ENCODE results near the gene RLN3.
"Not testable (repeated sequence)": the region's sequence is repeated elsewhere in the genome, so short reads cannot be mapped to it uniquely, and the experiment has no call there.

RLN3 gene

GRCh38 chr19:14021474-14021873, 6.5 kb upstream of the RLN3 start:
- no peak for DNase-seq (ENCODE audit: low spot score)

DNA sequence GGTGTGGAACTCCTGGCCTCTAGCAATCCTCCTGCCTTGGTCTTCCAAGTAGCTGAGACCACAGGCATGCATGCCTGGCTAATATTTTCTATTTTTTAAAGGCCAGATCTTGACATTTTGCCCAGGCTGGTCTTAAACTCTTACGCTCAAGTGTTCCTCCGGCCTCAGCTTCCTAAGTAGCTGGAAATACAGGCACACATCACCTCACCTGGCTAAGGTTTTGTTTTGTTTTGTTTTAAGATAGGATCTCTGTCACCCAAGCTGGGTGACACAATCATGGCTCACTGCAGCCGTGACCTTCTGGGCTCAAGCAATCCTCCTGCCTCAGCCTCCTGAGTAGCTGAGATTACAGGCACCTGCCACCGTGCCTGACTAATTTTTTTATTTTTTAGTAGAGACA, 5.5 kb upstream of the RLN3 start:
- no peak for DNase-seq (ENCODE audit: low spot score)

- DNase-seq (ENCODE audit: low spot score) = peak; percentile 38
Measured at GRCh38 chr19:14023404-14024235, 4.3 kb upstream of the RLN3 start.

DNA sequence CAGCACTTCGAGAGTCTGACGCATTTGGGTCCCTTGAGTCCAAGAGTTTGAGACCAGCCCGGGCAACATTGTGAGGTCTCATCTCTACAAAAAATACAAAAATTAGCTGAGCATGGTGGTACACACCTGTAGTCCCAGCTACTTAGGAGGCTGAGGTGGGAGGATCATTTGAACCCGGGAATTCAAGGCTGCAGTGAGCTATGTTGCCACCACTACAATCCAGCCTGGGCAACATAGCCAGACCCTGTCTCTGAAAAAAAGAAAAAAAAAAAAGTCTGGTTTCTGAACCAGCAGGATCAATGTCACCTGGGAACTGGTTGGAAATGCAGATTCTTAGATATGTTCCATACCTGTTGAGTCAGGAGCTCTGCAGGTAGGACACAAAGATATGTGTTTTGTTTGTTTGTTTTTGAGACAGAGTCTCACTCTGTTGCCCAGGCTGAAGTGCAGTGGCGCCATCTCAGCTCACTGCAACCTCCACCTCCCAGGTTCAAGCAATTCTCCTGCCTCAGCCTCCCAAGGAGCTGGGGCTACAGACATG, 1.2 kb upstream of the RLN3 start:
- not testable (repeated sequence) for DNase-seq (ENCODE audit: low spot score)

DNA sequence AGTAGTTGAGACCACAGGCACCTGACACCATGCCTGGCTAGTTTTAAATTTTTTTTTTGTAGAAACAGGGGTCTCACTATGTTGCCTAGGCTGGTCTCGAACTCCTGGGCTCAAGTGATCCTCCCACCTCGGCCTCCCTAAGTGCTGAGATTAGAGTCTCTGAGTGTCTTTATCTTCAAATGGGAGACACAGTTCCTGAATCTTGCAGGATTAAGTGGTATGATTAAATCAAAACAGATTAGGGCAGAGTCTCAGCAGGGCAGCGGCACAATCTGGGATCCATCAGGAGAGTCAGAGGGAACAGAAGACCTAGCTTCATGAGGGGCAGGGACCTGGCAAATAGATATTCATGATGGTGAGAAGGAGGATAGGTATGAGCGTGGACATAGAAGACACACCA, 953 bp downstream of the RLN3 start:
- no peak for DNase-seq (ENCODE audit: low spot score)

DNA sequence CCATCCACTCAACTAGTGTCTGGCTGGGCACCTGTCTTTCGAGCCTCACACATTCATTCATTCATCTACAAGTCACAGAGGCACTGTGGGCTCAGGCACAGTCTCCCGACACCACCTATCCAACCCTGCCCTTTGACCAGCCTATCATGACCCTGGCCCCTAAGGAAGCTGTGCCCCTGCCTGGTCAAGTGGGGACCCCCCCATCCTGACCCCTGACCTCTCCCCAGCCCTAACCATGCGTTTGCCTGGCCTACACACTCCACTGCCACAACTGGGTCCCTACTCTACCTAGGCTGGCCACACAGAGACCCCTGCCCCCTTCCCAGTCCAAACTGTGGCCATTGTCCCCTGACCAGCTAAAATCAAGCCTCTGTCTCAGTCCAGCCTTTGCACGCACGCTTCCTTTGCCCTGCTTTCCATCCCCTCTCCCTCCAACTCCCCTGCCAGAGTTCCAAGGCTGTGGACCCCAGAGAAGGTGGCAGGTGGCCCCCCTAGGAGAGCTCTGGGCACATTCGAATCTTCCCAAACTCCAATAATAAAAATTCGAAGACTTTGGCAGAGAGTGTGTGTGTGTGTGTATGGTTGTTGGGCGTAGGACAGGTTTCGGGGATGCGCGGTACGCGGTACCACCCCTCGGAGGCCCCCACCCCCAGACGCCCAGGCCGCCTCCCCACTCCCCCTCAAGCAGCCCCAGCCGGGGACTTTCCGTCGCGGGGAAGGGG, 3.2 kb downstream of the RLN3 start:
- DNase-seq (ENCODE audit: low spot score) = no peak

- peak; percentile 11 for DNase-seq (ENCODE audit: low spot score)
Measured at GRCh38 chr19:14031719-14032480, 4.0 kb downstream of the RLN3 start, which contains the start of gene IL27RA. Gene IL27RA, plus strand, starts transcription at chr19:14031762. Its CDS starts 111 bp downstream, at chr19:14031873.

DNA sequence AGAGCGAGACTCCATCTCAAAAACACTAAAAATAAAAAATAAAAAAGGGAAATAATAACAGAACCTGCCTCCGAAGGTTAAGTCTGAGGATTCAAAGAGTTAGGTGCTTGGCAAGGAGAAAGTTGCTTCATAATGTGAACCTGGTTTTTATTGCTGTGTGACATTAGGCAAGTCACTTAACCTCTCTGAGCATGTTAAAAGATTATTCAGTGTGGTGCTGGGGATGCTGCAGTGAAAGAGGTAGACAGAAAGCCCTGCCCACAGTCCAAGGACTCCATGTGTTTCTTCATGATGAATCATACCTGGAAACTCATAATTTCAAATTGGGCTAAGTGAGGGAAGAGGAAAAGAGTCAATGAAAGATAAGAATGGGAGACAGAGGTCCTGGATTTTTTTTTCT, 6.0 kb downstream of the RLN3 start:
- DNase-seq (ENCODE audit: low spot score) = no peak

DNA sequence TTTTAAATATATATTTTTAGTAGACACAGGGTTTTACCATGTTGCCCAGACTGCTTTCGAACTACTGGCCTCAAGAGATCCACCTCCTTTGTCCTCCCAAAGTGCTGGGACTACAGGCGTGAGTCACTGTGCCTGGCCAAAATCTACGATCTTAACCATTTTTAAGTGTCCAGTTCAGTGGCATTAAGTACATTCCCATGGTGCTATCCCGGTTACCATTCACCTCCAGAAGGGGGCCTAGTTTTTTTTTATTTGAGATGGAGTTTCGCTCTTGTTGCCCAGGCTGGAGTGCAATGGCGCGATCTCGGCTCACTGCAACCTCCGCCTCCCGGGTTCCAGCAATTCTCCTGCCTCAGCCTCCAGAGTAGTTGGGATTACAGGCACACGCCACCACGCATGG, 7.2 kb downstream of the RLN3 start:
- not testable (repeated sequence) for DNase-seq (ENCODE audit: low spot score)

GRCh38 chr19:14035706-14036105, 7.8 kb downstream of the RLN3 start:
- no peak for DNase-seq (ENCODE audit: low spot score)

- no peak for DNase-seq (ENCODE audit: low spot score)
Measured at GRCh38 chr19:14039181-14039580, 11.2 kb downstream of the RLN3 start.

- peak; percentile 78 for DNase-seq (ENCODE audit: low spot score)
Measured at GRCh38 chr19:14042659-14043608, 15.0 kb downstream of the RLN3 start.

- DNase-seq (ENCODE audit: low spot score) = not testable (repeated sequence)
Measured at GRCh38 chr19:14047866-14048265, 19.9 kb downstream of the RLN3 start.

GRCh38 chr19:14048443-14049153, 20.6 kb downstream of the RLN3 start:
- DNase-seq (ENCODE audit: low spot score) = peak; percentile 69

DNA sequence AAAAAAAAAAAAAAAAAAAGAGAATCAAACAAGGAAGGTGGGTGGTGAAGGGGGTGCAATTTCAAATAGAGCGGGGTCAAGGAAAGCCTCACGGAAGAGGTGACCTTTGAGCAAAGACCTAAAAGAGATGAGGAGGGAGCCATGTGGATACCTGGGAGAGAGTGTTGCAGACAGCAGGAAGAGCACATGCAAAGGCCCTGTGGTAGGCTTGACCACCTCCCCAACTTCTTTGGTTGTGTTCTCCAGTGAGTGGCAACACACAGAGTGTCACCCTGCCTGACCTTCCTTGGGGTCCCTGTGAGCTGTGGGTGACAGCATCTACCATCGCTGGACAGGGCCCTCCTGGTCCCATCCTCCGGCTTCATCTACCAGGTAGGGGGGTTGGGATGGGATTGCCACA, 22.6 kb downstream of the RLN3 start:
- DNase-seq (ENCODE audit: low spot score) = no peak

- DNase-seq (ENCODE audit: low spot score) = not testable (repeated sequence)
Measured at GRCh38 chr19:14050961-14051360, 23.0 kb downstream of the RLN3 start.

DNA sequence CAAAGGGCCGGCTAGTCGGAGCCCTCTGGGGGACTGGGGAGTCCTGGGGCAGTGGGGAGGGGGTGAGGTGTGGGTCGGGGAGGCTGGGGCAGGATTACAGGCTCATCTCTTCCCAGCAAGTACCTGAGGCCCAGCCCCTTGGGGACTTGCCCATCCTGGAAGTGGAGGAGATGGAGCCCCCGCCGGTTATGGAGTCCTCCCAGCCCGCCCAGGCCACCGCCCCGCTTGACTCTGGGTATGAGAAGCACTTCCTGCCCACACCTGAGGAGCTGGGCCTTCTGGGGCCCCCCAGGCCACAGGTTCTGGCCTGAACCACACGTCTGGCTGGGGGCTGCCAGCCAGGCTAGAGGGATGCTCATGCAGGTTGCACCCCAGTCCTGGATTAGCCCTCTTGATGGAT, 24.0 kb downstream of the RLN3 start:
- no peak for DNase-seq (ENCODE audit: low spot score)

DNA sequence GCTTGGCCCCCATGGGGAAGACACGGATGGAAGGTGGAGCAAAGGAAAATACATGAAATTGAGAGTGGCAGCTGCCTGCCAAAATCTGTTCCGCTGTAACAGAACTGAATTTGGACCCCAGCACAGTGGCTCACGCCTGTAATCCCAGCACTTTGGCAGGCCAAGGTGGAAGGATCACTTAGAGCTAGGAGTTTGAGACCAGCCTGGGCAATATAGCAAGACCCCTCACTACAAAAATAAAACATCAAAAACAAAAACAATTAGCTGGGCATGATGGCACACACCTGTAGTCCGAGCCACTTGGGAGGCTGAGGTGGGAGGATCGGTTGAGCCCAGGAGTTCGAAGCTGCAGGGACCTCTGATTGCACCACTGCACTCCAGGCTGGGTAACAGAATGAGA, 24.5 kb downstream of the RLN3 start:
- no peak for DNase-seq (ENCODE audit: low spot score)

DNA sequence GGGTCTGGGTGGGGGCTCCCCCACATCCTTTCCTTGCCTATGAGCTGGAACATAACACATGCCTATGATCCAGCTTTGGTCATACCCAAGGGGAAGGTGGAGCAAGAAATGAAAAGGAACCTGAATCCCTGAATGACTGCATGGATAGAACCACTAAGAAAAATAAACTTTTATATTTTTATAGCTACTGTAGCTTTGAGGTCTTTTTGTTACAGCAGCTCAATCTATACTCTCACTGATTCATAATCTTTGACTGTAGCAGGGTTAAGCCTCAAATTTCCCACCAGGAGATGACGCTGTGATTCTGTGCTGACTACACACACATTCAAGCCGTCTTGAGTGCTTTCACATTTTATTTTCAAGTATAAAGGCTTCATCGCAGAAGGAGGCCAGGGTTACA, 25.1 kb downstream of the RLN3 start:
- no peak for DNase-seq (ENCODE audit: low spot score)

- no peak for DNase-seq (ENCODE audit: low spot score)
Measured at GRCh38 chr19:14053500-14053899, 25.6 kb downstream of the RLN3 start.

- no peak for DNase-seq (ENCODE audit: low spot score)
Measured at GRCh38 chr19:14054099-14054498, 26.2 kb downstream of the RLN3 start.

Data from hematopoietic multipotent progenitor cell treated with erythropoietin and hydrocortisone succinate and interleukin-3 and kit ligand, for 15 days (in vitro differentiated cells).